Brain microvascular endothelial cell (primary cell): ENCODE data around the gene FAM171A2.
"Not testable (repeated sequence)": the region's sequence is repeated elsewhere in the genome, so short reads cannot be mapped to it uniquely, and the experiment has no call there.

Experiments
- DNase-seq: peaks from one replicate; pipeline ENCODE4 v3.0.0-alpha.2; 2020
- H3K27ac ChIP-seq: fragments of 250-450 bp; sonication (Bioruptor Pico); 2 replicates; pipeline ENCODE4 v1.5.1; 2020; ENCODE audit warnings: mild to moderate bottlenecking, moderate library complexity
- H3K27me3 ChIP-seq: fragments of 250-450 bp; sonication (Bioruptor Pico); replicated peaks from 2 replicates; pipeline ENCODE4 v1.5.1; 2020; ENCODE audit warnings: mild to moderate bottlenecking
- H3K36me3 ChIP-seq: fragments of 250-450 bp; sonication (Bioruptor Pico); replicated peaks from 2 replicates; pipeline ENCODE4 v1.5.1; 2020; ENCODE audit warnings: mild to moderate bottlenecking
- H3K4me3 ChIP-seq: 2 replicates; pipeline ENCODE4 v1.5.1; 2011; ENCODE audit warnings: low read depth, mild to moderate bottlenecking, control low read depth, low read length, moderate library complexity
- CTCF ChIP-seq: IDR thresholded peaks from 2 replicates; pipeline ENCODE4 v1.5.1; 2011; ENCODE audit warnings: low read depth, mild to moderate bottlenecking, moderate library complexity, low read length, control low read depth, inconsistent platforms; ENCODE audit errors: missing control alignments
- in situ Hi-C: cut with HindIII; loops from 2 replicates; pipeline ENCODE4 v1.10.0; 2017; ENCODE audit warnings: low sequenced_read_pairs, low pct_ligation_motif_present

The FAM171A2 gene

GRCh38 chr17:44367231-44367979 is 3.8 kb upstream of the FAM171A2 start:
- in situ Hi-C loops: no loop called here
- H3K27me3 ChIP-seq: peaks cover 7% of the 10 kb centered on the region
- no peak overlapping the region for H3K27ac ChIP-seq
- no peak for DNase-seq
- no peaks in the 10 kb centered on the region for H3K36me3 ChIP-seq
- TF ChIP-seq CTCF: no peak
- no peak overlapping the region for H3K4me3 ChIP-seq

- H3K27me3 ChIP-seq, H3K27ac ChIP-seq, H3K4me3 ChIP-seq, H3K36me3 ChIP-seq, in situ Hi-C loops, DNase-seq: not testable (repeated sequence)
Observed at GRCh38 chr17:44365051-44365450, 1.4 kb upstream of the FAM171A2 start.

- peaks cover 3% of the 10 kb centered on the region for H3K27me3 ChIP-seq
- DNase-seq: no peak
- in situ Hi-C loops: no loop called here
Observed at GRCh38 chr17:44362949-44363612, 572 bp downstream of the FAM171A2 start.

GRCh38 chr17:44362459-44362948 is 1.1 kb downstream of the FAM171A2 start:
- Histone ChIP-seq H3K36me3 (no peaks in the 10 kb centered on the region), H3K27me3 (peaks cover 3% of the 10 kb centered on the region), H3K27ac (no peak overlapping the region), H3K4me3 (peak overlapping the region; percentile 64)
- in situ Hi-C loops: no loop called here
- TF ChIP-seq CTCF: no peak
- DNase-seq: no peak

More at GRCh38 chr17:44362949-44363612, 572 bp downstream of the FAM171A2 start:
- TF ChIP-seq CTCF: no peak
- Histone ChIP-seq H3K27ac (no peak overlapping the region), H3K36me3 (no peaks in the 10 kb centered on the region), H3K4me3 (peak overlapping the region; percentile 64)

GRCh38 chr17:44361292-44362260 is 2.1 kb downstream of the FAM171A2 start:
- no peak for TF ChIP-seq CTCF
- in situ Hi-C loops: no loop called here
- no peak for DNase-seq
- no peaks in the 10 kb centered on the region for H3K36me3 ChIP-seq
- H3K27me3 ChIP-seq: no peaks in the 10 kb centered on the region
- no peak overlapping the region for H3K27ac ChIP-seq
- no peak overlapping the region for H3K4me3 ChIP-seq
